ENCODE data around the gene ERGIC1.
A peak's percentile ranks its signal among the peaks of the same experiment; 100 is the strongest.

ERGIC1 gene

DNA sequence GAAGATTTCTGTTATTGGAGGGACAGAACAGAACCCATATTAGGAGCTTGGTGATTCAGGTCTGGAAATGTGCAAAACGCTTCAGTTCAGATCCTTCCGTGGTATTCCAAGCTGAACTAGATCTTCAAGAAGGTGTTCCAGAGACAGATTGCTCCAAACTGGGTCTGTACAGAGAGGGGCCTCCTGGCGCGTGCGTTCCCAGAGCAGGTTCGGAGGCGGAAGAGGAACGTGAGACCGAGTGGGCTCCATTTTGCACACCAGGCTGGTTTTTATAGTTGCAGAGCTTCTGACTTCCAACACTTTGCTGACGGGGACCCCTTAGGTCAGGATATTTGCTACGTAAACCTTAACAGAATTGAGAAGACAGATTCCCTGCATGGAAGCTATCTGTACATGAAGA, 108.5 kb downstream of the ERGIC1 start:
- DNase-seq (ENCODE audit: low read depth in 2 of 2, low spot score in 1 of 2) = no peak

DNA sequence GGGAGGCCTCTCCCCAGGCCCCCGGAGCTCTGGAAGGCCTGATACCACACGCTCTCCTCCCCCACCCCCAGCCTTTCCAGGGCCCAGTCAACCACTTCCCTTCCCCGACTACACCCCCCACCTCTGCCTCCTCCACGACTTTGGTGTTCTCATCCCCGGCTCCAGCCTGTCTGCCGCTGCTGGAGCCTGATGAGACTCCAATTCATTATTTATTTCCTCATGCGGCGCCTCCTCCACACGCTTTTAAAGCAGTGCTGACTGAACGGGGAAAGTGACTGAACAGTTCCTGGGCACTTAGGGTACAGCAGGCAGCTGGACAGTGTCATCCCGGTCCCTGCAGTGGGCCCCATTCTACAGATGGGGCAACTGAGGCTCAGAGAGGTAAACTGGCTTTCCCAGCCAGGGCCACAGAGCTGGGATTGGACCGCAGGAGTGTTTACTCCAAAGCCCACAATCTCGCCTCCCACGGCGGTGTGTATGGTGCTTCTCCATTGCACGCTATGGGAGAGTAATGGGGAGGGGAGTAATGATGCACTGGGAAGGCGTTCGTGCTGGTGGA, 109.3 kb downstream of the ERGIC1 start:
- no peak for DNase-seq (ENCODE audit: low read depth in 2 of 2, low spot score in 1 of 2)

DNA sequence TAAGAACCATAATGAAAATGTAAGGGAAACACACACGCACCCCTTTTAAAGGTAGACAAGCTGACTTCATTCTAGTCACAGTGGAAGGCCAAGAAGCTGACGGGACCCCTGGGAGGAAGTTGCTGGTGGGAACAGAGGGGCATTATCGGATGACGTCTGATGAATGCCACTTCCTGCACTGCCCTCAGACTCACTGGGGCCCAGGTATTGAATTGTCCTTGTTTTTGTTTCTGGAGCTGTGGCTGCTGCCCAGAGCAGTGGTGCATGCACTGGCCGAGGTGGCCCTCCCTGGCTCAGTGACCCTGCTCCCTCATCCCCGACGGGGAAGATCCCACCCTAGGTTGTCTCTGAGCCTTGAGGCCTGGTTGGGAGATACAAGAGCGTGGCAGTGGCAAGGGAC, 109.9 kb downstream of the ERGIC1 start:
- no peak for DNase-seq (ENCODE audit: low read depth in 2 of 2, low spot score in 1 of 2)

DNA sequence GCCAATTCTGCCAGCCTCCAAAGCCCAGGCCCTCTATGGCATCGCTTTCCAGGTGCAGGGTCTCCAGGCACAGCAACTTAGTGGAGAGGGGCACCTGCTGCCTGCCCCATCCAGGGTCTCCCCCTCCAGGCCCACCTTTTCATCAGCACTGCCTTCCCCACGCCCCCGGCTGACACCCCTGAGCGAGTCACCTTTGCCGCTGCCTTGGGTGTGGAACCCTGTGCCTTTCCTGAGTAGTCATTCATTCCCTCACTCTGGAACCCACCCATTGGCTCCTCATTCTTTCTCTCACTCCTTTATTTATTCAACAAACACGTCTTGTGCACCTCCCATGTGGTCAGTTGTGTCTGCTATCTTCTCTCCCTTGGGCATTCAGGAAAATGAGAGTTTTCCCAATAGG, 110.7 kb downstream of the ERGIC1 start:
- DNase-seq (ENCODE audit: low read depth in 2 of 2, low spot score in 1 of 2) = no peak

DNA sequence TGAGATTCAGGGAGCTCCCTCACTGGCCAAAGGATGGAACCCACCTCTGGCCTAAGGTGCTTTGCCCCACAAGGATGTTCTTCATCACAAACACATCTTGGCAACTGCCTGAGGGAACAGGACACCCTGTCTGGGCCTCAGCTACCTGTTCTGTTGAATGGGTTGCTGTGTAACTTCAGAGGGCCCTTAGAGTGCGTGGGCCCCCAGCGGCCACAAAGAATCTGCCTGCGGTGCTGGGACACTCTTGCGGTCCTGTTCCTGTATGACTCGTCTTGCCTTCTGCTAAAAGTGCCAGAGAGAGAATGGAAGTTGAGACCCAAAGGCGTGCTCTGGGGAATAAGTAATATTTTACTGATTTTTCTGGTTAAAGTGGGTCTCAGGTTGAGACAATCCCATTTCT, 111.1 kb downstream of the ERGIC1 start:
- no peak for DNase-seq (ENCODE audit: low read depth in 2 of 2, low spot score in 1 of 2)

DNA sequence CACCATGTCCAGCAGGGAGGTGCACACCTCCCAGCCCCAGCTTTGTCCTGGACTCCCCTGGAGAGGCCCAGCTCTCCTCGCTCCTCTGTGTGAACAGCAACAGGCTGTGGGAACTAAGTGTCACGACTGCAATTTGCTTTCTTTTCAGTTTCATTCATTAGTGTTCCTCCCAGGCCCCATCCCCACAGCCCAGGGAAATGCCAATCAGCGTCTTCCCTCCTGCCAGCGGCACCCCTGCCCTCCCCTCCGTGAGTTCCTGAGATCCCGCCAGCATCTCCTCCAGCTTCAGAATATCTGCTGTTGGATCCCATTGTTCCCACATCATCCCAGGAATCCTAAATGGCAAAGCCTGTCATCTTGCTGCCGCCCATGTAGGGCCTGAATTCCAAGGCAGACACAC, 112.1 kb downstream of the ERGIC1 start:
- DNase-seq (ENCODE audit: low read depth in 2 of 2, low spot score in 1 of 2) = no peak

DNA sequence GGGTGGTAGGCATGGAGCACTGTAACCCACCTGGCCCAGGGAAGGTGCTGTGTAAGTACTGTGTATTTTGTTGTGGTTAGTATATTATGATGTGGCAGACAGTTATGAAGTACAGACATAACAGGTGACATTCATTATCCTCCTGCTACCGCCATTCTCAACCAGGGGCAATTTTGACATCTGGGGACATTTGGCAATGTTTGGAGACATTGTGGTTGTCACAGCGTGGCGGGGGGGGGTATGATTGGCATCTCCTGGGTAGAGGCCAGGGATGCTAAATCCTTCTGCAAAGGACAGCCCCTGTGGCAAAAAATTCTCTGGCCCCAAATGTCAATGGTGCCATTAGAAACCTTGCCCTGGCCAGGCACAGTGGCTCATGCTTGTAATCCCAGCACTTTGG, 115.4 kb downstream of the ERGIC1 start:
- DNase-seq (ENCODE audit: low read depth in 2 of 2, low spot score in 1 of 2) = no peak

DNA sequence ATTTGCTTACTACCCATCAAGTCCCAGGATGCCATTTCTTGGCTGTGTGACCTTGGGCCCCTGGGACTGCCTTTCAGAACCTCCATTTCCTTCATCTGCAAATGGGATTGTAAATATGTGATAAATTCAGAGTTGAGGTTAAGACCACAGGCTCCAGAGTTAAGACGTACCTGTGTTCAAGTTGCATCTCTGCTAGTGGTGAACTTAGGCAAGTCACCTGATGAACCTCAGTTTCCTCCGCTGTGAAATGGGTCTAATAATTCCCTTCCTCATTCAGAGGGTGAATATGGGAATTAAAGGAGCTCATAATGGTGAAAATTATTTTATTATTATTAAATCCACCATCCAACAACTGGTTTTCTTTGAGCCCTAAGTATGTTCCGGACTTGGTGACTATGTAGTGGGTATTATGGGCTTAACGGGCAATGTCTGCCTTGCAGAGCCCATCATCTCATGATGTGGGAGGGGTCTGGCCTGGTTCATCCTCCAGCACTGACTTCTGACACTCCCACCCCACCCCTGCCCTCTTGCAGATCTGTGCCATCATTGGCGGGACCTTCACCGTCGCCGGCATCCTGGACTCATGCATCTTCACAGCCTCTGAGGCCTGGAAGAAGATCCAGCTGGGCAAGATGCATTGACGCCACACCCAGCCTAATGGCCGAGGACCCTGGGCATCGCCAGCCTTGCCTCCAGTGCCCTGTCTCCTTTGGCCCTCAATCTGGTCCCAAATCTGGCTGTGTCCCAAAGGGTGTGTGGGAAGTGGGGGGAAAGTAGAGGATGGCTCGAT, 116.3 kb downstream of the ERGIC1 start:
- DNase-seq (ENCODE audit: low read depth in 2 of 2, low spot score in 1 of 2) = no peak

DNA sequence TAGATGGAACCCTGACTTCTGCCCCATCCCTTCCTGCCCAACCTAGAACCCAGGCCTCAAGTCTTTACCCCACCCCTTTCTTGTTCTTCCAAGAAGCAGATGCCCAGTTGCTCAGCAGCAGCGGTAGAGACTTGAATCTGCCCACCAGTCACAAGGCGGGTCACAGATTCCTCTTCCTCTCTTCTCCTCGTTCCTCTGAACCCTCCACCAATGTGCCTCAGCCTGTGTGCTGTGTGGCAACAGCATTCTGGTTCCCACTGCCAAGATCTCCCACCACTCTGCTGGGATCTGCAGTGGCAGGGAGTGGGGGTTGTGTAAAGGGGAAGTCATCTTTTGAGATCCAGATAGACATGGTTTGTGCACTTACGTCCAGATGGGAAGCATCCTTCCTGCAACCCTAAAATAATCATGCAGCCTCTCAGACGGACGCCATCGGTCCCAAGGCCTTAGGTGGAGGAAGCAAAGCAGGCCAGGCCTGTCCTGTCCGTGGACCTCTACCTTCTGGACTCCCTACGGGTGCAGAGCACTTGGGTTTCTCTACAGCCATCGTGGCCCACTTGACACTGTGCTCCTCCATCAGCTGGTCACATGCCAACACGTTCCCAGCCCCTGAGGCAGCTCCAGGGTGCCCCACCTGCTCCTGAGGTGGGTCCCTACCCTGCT, 117.5 kb downstream of the ERGIC1 start:
- DNase-seq (ENCODE audit: low read depth in 2 of 2, low spot score in 1 of 2) = no peak

DNA sequence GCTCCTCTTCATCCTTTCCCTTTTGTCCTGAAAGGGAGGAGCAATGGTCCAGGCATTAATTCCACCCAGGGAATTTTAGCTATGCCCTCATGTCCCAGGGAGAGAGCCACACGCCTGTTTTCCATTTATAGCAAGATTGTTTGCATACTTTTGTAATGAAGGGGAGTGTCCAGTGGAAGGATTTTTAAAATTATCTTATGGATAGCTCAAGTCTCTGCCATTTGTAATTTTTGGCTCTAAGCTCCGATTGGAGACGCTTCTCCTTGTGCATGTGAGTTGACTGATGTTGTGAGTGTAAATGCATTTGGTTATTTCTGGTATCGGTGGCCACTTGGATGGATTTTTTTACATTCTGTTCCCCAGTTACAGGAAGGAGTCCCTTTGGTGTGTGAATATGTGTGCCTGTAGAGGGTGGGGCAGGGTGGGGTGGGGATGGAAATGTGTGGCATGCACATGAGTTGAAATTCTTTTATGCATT, 118.0 kb downstream of the ERGIC1 start:
- DNase-seq (ENCODE audit: low read depth in 2 of 2, low spot score in 1 of 2) = no peak

DNA sequence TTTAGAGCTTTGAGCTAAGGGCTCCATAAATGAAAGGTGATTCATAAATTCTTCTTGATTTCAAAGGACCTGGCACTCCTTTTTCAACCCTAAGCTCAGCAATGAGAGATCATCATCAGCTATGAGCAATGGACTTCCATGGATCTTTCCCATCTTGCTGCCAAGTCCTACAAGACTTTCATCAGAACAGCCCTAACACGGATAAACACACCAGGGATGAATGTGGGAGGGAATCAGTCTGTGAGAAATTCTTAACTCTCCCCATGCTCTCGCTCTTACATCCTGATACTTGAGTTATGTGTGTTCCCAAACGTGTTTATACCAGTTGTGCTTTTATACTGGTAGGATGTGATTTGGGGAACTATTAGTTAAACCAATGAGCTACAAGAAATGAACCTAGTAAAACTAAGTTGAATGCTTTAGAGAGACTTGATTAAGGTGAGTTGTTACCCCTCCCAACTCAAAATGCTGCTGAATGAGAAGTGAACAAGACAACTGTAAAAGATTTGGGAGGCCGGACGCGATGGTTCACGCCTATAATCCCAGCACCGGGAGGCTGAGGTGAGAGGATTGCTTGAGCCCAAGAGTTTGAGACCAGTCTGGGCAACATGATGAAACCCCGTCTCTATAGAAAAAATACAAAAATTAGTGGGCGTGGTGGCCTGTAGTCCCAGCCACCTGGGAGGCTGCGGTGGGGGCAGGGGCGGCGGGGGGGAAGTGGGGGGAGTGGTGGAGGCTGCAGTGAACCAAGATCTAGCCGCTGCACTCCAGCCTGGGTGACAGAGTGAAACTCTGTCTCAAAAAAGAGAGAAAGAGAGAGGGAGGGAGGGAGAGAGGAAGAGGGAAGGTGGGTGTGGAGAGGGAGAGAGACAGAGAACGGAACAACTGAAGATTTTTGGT, 120.0 kb downstream of the ERGIC1 start:
- DNase-seq (ENCODE audit: low read depth in 2 of 2, low spot score in 1 of 2) = no peak

DNA sequence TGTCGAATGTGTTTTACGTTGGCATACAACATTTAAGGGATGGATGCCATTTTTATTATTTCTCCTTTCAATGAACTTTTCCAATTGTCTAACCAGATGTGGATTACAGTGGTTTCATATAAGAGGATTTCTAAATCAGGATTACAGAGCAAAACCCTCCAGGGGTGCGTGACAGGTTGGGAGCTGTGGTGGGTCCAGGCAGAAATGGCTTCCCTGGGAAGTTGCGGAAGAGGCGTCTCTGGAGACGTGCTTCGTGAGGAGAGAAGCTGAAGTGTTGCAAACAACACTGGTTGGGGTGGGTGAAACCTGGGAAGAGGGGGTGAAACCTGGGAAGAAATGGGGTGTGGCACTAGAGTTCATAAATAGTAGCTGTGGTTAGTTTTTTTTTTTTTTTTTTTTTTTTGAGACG, 120.7 kb downstream of the ERGIC1 start:
- no peak for DNase-seq (ENCODE audit: low read depth in 2 of 2, low spot score in 1 of 2)

DNA sequence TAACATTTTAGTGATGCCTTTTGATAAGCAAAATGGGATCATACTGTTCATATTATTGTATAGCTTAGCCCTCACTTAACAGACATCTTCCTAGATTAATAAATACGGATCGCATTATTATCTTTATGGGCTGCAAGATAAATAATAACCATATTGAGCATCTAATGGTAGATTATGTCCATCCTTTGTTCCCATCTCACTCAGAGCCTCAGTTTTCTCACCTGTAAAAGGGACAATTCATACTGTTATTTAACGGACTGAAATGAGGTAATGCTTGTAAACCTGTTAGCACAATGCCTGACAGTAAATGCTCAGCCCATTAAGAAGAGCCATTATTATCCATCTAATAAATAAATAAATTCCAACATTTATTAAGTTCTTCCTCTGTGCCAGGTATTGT, 122.2 kb downstream of the ERGIC1 start:
- no peak for DNase-seq (ENCODE audit: low read depth in 2 of 2, low spot score in 1 of 2)

DNA sequence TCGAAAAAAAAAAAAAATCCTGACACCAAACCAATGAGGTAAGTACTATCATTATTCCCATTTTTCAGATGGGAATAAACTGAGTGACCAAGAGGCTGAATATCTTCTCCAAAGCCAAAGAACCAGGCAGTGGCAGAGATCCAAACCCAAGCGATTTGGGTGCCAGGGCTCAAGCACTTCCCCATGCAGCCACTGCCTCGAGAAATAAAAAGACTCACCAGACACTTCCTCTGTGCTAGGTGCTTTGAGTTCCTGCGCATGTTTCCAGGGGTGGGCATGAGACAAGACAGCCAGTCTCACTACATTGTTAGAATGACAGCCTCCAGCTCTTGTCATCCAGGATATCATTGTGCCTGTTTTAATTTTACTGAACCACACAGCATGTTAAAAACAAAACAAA, 122.9 kb downstream of the ERGIC1 start:
- DNase-seq (ENCODE audit: low read depth in 2 of 2, low spot score in 1 of 2) = no peak

DNA sequence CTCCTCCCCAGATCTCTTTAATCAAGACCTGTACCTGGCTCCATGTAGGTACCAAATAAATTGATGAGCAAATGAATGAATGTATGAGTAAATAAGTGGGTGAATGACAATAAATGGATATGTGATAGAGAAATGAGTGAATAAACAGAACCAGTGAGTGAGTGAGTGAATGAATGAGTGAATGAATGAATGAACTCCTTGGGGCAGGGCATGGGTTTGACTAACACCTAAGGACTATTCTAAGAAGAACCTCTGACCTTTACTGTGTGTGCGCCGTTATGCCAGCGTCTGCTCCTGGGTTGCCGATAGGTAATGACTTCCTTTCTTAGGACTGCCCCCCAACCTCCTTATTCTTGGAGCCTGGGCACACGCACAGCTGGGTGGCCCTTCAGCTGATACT, 123.4 kb downstream of the ERGIC1 start:
- no peak for DNase-seq (ENCODE audit: low read depth in 2 of 2, low spot score in 1 of 2)

DNA sequence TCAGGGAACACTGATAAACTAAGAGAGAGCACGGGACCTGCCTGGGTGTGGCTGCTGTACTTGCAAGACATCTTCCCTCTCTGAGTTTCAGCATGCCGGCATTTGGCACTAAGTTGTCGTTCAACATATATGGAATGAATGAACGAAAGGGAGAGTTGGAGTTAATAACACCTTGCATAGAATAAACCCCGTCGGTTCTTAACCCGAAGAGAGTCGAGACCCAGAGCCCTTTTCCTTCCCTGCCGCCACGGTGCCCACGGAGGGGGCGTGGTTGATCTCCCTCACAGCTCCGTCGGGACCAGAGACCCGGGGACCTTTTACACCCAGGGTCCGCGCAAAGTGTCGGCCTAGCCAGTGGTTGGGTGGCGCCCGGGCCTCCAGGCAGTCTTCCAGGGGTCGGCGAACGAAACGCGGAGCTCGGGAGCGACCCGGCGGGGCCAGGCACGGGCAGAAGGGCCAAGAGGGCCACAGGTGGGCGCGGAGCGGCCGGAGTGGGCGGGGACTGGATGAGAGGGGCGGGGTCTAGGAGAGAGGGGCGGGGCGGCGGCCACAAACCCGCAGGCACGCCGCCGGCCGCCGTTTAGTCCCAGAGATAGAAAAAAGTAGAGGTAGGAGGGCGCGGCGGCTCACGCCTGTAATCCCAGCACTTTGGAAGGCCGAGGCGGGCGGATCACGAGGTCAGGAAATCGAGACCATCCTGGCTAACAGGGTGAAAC, 124.4 kb downstream of the ERGIC1 start:
- DNase-seq (ENCODE audit: low read depth in 2 of 2, low spot score in 1 of 2) = peak; percentile 33 to 50

DNA sequence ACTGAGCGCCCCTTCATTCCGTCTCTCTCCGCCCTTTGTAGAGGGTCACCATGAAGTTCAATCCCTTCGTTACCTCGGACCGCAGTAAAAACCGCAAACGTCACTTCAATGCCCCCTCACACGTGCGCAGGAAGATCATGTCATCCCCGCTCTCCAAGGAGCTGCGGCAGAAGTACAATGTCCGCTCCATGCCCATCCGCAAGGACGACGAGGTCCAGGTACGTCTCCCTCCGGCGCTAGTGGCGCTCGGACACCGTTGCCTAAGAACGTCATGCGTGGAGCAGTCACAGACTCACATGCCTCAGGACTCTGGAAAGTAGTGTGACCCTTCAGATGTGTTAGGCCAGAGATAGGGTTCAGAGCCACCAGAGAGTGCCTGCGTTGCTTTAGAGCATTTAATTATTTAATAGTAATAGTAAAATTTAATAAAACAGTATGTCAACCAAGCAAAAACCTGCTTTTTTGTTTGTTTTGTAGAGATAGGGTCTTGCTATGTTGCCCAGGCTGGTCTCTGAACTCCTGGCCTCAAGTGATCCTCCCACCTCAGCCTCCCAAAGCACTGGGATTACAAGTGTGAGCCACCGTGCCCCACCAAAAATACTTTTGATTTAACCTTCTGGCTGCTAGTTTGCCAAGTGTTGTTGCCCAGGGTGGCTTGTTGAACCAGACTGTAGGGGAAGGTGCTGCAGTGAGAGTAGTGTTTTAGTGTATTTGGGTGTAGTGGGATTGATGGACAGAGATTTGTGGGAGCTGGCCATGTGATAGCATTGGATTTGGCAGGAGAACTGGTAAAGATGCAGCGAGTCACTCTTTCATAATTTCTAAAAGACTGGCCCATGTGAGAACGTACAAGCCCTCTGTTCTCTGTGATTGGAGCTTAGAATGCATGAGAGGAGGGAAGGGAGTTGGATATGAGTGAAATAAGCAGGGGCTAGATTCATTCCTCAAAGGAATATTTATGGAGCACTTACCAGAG, 126.1 kb downstream of the ERGIC1 start:
- no peak for DNase-seq (ENCODE audit: low read depth in 2 of 2, low spot score in 1 of 2)

DNA sequence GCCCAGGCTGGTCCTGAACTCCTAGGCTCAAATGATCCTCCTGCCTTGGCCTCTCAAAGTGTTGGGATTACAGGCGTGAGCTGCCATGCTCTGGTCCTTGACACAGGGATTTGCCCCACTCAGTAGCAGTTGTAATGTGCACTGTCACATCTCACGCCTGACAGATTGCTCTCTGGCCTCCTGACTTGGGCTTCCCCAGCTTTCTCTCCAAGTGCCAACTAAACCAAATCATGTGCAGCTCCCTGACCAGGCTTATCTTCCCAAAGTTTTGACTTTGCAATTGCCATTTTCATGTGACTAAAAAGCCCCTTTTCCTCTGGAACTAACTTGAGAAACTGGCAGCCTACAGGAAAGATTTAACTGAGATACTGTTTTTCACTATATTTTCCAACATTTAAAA, 135.9 kb downstream of the ERGIC1 start:
- no peak for DNase-seq (ENCODE audit: low read depth in 2 of 2, low spot score in 1 of 2)

DNA sequence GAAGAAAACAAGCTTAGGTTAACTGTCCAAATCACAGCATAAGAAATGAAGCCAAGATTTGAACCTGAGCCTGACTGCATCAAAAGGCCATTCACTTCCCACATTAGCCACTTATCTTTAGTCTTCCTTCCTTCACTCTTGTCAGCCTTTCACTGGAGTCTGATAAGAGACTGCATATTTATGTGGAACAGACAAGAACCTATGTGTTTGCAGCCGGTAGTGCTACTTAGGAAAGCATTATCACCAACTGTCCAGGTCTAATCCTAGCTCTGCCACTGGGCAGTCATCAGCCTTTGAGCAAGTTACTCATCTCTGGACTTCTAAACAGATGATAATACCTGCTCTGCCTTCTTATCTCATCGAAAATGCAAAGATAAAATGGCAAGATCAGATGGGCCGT, 137.4 kb downstream of the ERGIC1 start:
- no peak for DNase-seq (ENCODE audit: low read depth in 2 of 2, low spot score in 1 of 2)

DNA sequence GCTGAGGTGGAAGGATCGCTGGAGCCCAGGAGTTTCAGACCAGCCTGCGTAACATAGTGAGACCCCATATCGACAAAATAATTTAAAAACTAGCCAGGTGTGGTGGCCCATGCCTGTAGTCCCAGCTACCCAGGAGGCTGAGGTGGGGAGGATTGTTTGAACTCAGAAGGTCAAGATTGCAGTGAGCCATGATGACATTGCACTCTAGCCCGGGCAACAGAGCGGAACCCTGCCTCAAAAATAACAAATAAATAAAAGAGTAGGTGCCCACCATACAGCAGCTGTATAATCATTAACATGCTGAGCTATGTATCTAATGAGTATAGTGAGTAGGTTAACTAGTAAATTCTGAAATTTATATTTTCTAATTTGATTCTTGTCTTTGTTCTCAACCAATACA, 138.5 kb downstream of the ERGIC1 start:
- no peak for DNase-seq (ENCODE audit: low read depth in 2 of 2, low spot score in 1 of 2)

Data from stimulated activated CD8-positive, alpha-beta memory T cell treated with anti-CD3 and anti-CD28 coated beads, Interleukin-4, amount 100 ng/mL, for 1 hour (primary cell).